Endothelial cell of umbilical vein (primary cell): ENCODE measurements around the gene DNAJC17. TPM values are rescaled to one million over a fixed set of nuclear protein-coding genes. Genes with fewer than 3 reads are reported as not detected.

Source experiments
- BruUV-seq: library from RNA; stranded (reverse); fragments of 400-500 nt; replicated peaks from 2 replicates; lab custom pipeline; 2021; lab: Mats Ljungman, UMichigan
- CTCF ChIA-PET: fragments of 300-600, 350-600 bp; sonication (Branson Sonifier 250); formaldehyde crosslinking; loops from one replicate; lab custom pipeline; 2021; ENCODE audit warnings: antibody characterized with exemption, inconsistent platforms; lab: Charles Lee
- POLR2A ChIA-PET: fragments of 300-600, 350-600 bp; sonication (Branson Sonifier 250); formaldehyde crosslinking; loops from one replicate; lab custom pipeline; 2021; ENCODE audit warnings: antibody characterized with exemption, inconsistent platforms; lab: Charles Lee
- DNase-seq: peaks from one replicate; pipeline ENCODE4 v3.0.0-alpha.2; 2011; ENCODE audit warnings: low read depth, low spot score
- FAIRE-seq: peaks from 2 replicates; lab custom pipeline; 2011; peaks lifted over from hg19 to GRCh38; lab: Jason Lieb, UNC
- H2AFZ ChIP-seq: 2 replicates; pipeline ENCODE4 v1.6.0; 2012; ENCODE audit warnings: low read depth, low read length, control low read depth, inconsistent platforms
- H3K27ac ChIP-seq: 2 replicates; pipeline ENCODE4 v1.5.1; 2011; ENCODE audit warnings: low read depth, mild to moderate bottlenecking, control low read depth, low read length, moderate library complexity; ENCODE audit not compliant: insufficient read depth
- H3K27me3 ChIP-seq, 2 experiments: 2 replicates each; pipeline versions ENCODE4 v1.6.0 to v1.6.1; 2011; ENCODE audit warnings: low read length in 2 of 2, mixed read lengths in 1 of 2; ENCODE audit not compliant: control insufficient read depth in 2 of 2, insufficient read depth in 2 of 2
- H3K36me3 ChIP-seq, 2 experiments: 2 replicates in 1 of 2; 3 replicates in 1 of 2; pipeline ENCODE4 v1.5.1; 2011; ENCODE audit warnings: low read length in 2 of 2, mild to moderate bottlenecking in 1 of 2, moderate library complexity in 1 of 2; ENCODE audit not compliant: control insufficient read depth in 2 of 2, insufficient read depth in 2 of 2; ENCODE audit errors: extremely low read depth in 1 of 2
- H3K4me1 ChIP-seq: 3 replicates; pipeline ENCODE4 v1.5.1; 2011; ENCODE audit warnings: mild to moderate bottlenecking, low read length; ENCODE audit not compliant: control insufficient read depth, insufficient read depth; ENCODE audit errors: extremely low read depth
- H3K4me2 ChIP-seq: 2 replicates; pipeline ENCODE4 v1.6.1; 2011; ENCODE audit warnings: low read length, control low read depth, mixed read lengths; ENCODE audit not compliant: insufficient read depth
- H3K4me3 ChIP-seq, 3 experiments: fragments of 200-600 bp in 1 of 3; sonication (generic), shearing (Covaris generic) in 1 of 3; replicated peaks in 1 of 3; 2 replicates each; pipeline ENCODE4 v1.5.1; 2011 to 2016; ENCODE audit warnings: control low read depth in 3 of 3, low read length in 3 of 3, mild to moderate bottlenecking in 2 of 3, inconsistent platforms in 1 of 3, low read depth in 1 of 3, moderate library complexity in 1 of 3; ENCODE audit not compliant: insufficient read depth in 1 of 3
- H3K79me2 ChIP-seq: 2 replicates; pipeline ENCODE4 v1.6.0; 2012; ENCODE audit warnings: low read length, inconsistent platforms; ENCODE audit not compliant: control insufficient read depth, insufficient read depth
- H3K9ac ChIP-seq: replicated peaks from 2 replicates; pipeline ENCODE3; 2011; ENCODE audit warnings: low read length, control low read depth; ENCODE audit not compliant: insufficient read depth; ENCODE audit errors: extremely low read depth
- H3K9me1 ChIP-seq: replicated peaks from 3 replicates; pipeline ENCODE4 v1.6.0; 2011; ENCODE audit warnings: mild to moderate bottlenecking, low read length; ENCODE audit not compliant: control insufficient read depth, insufficient read depth; ENCODE audit errors: extremely low read depth
- H3K9me3 ChIP-seq: replicated peaks from 2 replicates; pipeline ENCODE4 v1.5.1; 2012; ENCODE audit warnings: low read length, inconsistent platforms; ENCODE audit not compliant: control insufficient read depth, insufficient read depth
- H4K20me1 ChIP-seq: replicated peaks from 2 replicates; pipeline ENCODE3; 2011; ENCODE audit warnings: mild to moderate bottlenecking, low read length; ENCODE audit not compliant: control insufficient read depth, insufficient read depth; ENCODE audit errors: extremely low read depth
- EZH2 ChIP-seq: IDR thresholded peaks from 2 replicates; pipeline ENCODE4 v1.6.1; 2012; ENCODE audit warnings: borderline replicate concordance, low read depth, mild to moderate bottlenecking, moderate library complexity, low read length, inconsistent platforms; ENCODE audit not compliant: severe bottlenecking
- FOS ChIP-seq: IDR thresholded peaks from 2 replicates; pipeline ENCODE4 v1.6.1; 2011; ENCODE audit warnings: mild to moderate bottlenecking, low read length, moderate library complexity, borderline replicate concordance; ENCODE audit not compliant: insufficient read depth
- GATA2 ChIP-seq: IDR thresholded peaks from 2 replicates; pipeline ENCODE4 v1.7.0; 2011; ENCODE audit warnings: low read depth, mild to moderate bottlenecking, moderate library complexity, mixed read lengths, low read length; ENCODE audit not compliant: insufficient read length, insufficient read depth
- JUN ChIP-seq: IDR thresholded peaks from 2 replicates; pipeline ENCODE4 v1.6.1; 2011; ENCODE audit warnings: borderline replicate concordance, low read depth; ENCODE audit not compliant: insufficient read length, insufficient read depth
- MAX ChIP-seq: IDR thresholded peaks from 2 replicates; pipeline ENCODE4 v1.6.1; 2011; ENCODE audit not compliant: insufficient read depth, insufficient read length
- MYC ChIP-seq: IDR thresholded peaks from one replicate; pipeline ENCODE4 v1.6.1; 2011; ENCODE audit warnings: mild to moderate bottlenecking, low read depth, low read length
- POLR2A ChIP-seq: IDR thresholded peaks from 2 replicates; pipeline ENCODE4 v1.6.1; 2012; ENCODE audit warnings: low read depth, mild to moderate bottlenecking, control low read depth, low read length
- POLR2AphosphoS5 ChIP-seq: IDR thresholded peaks from 2 replicates; pipeline ENCODE4 v1.6.1; 2012; ENCODE audit warnings: low read depth, mild to moderate bottlenecking, control low read depth, low read length, moderate library complexity; ENCODE audit not compliant: insufficient read depth
- dilution Hi-C: fragments of 300-500 bp; cut with MboI; formaldehyde crosslinking; loops from one replicate; pipeline ENCODE4 v1.15.0; 2019; ENCODE audit warnings: low sequenced_read_pairs; ENCODE audit not compliant: extremely low pct_ligation_motif_present
- intact Hi-C: fragments of 100-400 bp; cut with micrococcal nuclease; formaldehyde crosslinking; loops from one replicate; pipeline ENCODE4 v1.10.0; 2022
- polyA plus RNA-seq, 4 experiments: library from polyadenylated mRNA; depleted of rRNA in 3 of 4; stranded (reverse) in 3 of 4; unstranded in 1 of 4; fragments of >200 nt; gene quantifications; 2 replicates each; pipeline versions ENCODE4 v1.2.1 to v1.2.3, GENCODE V29; 2011 to 2012; ENCODE audit warnings: missing spikeins in 1 of 4
- total RNA-seq: library from RNA; stranded (reverse); gene quantifications from 2 replicates; pipeline ENCODE4 v1.2.3, GENCODE V29; 2021
- TF ChIP-seq, protein P1 (sequence below), 2 donors: IDR thresholded peaks; 1 replicate in 1 of 2; 2 replicates in 1 of 2; pipeline ENCODE4 v1.5.1; 2011; ENCODE audit warnings: low read length in 2 of 2, mild to moderate bottlenecking in 2 of 2, moderate library complexity in 2 of 2, control low read depth in 1 of 2, inconsistent platforms in 1 of 2, low read depth in 1 of 2; ENCODE audit not compliant: insufficient read depth in 1 of 2; ENCODE audit errors: extremely low read depth in 1 of 2

DNAJC17 gene
- total and polyA plus RNA-seq, 2 donors (not counting 3 experiments of a cell fraction or from before 2014, with no cell fraction given) = 30.7 to 46.4 TPM

DNA sequence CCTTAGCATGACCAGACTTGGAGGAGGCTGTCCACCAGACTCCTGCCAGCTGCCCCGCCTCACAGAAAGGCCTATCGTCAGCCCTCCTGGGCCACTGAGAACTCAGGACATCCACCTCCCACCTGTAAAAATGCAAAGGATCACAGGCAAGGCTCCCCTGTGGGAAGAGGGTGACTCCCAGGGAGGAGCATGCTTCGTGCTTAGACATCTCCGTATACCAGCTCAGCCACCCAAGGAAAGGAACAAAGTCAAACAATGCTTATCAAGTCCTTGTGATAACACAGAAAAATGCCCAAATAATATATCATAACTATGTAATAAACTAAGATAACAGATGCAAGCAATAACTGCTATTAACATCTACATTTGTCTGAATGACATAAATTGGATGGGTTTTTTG, 56.4 kb downstream of the DNAJC17 start:
- no peak for TF ChIP-seq MYC
- TF ChIP-seq GATA2 = no peak
- no peak for TF ChIP-seq FOS
- TF ChIP-seq JUN = no peak
- TF ChIP-seq, protein P1, sequence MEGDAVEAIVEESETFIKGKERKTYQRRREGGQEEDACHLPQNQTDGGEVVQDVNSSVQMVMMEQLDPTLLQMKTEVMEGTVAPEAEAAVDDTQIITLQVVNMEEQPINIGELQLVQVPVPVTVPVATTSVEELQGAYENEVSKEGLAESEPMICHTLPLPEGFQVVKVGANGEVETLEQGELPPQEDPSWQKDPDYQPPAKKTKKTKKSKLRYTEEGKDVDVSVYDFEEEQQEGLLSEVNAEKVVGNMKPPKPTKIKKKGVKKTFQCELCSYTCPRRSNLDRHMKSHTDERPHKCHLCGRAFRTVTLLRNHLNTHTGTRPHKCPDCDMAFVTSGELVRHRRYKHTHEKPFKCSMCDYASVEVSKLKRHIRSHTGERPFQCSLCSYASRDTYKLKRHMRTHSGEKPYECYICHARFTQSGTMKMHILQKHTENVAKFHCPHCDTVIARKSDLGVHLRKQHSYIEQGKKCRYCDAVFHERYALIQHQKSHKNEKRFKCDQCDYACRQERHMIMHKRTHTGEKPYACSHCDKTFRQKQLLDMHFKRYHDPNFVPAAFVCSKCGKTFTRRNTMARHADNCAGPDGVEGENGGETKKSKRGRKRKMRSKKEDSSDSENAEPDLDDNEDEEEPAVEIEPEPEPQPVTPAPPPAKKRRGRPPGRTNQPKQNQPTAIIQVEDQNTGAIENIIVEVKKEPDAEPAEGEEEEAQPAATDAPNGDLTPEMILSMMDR (IDR thresholded peaks at IDR 0.05; ENCODE audit: extremely low read depth in 1 of 2, insufficient read depth in 1 of 2, low read depth in 1 of 2, low read length in 2 of 2) = no peak
- no peak for TF ChIP-seq MAX
- TF ChIP-seq EZH2 = no peak
- TF ChIP-seq POLR2AphosphoS5 = no peak
- no peak for TF ChIP-seq POLR2A
- ChIA-PET CTCF (interaction anchor here (1.3 to 2.4 kb wide), 3 partner anchors 12 to 32 kb away, joined by 3 to 6 read pairs (median 4); partner anchors contain the start of gene GCHFR), POLR2A (no interaction called here)
- intact Hi-C loops (no loop called here), dilution Hi-C loops (no loop called here)
- Histone ChIP-seq H4K20me1 (no peaks in the 10 kb centered on the region), H3K27ac (no peak overlapping the region), H3K4me3 (no peak overlapping the region), H3K9me3 (no peaks in the 10 kb centered on the region), H3K9ac (no peak overlapping the region), H3K9me1 (no peaks in the 10 kb centered on the region), H3K27me3 (no peaks in the 10 kb centered on the region), H3K4me2 (no peak overlapping the region), H2AFZ (no peak overlapping the region), H3K79me2 (peaks cover 19% of the 10 kb centered on the region), H3K36me3 (peaks cover 0 to 6% of the 10 kb centered on the region in 2 experiments), H3K4me1 (peaks cover 8% of the 10 kb centered on the region)
- BruUV-seq = no TSS peak
- DNase-seq = no peak
- no peak for FAIRE-seq
